ENCODE results near the gene ABTB2. TPM values are rescaled to one million over a fixed set of nuclear protein-coding genes. Genes with fewer than 3 reads are reported as not detected.

Gene ABTB2
- total RNA-seq, 2 experiments from 2014 or later: 0.06 to 0.09 TPM

- H2AFZ ChIP-seq (ENCODE audit: low read length): no peak overlapping the region
- H3K4me2 ChIP-seq (ENCODE audit: low read length): no peak overlapping the region
- no peaks in the 10 kb centered on the region for H3K36me3 ChIP-seq (ENCODE audit: insufficient read depth, low read length)
- H3K79me2 ChIP-seq (ENCODE audit: insufficient read depth, low read depth, low read length): no peaks in the 10 kb centered on the region
- no peaks in the 10 kb centered on the region for H3K9me3 ChIP-seq (ENCODE audit: low read length)
- no peaks in the 10 kb centered on the region for H4K20me1 ChIP-seq (ENCODE audit: insufficient read depth, low read length)
- intact Hi-C loops (cut with micrococcal nuclease; ENCODE audit: unreplicated experiment): no loop called here
- TF ChIP-seq, protein P1, sequence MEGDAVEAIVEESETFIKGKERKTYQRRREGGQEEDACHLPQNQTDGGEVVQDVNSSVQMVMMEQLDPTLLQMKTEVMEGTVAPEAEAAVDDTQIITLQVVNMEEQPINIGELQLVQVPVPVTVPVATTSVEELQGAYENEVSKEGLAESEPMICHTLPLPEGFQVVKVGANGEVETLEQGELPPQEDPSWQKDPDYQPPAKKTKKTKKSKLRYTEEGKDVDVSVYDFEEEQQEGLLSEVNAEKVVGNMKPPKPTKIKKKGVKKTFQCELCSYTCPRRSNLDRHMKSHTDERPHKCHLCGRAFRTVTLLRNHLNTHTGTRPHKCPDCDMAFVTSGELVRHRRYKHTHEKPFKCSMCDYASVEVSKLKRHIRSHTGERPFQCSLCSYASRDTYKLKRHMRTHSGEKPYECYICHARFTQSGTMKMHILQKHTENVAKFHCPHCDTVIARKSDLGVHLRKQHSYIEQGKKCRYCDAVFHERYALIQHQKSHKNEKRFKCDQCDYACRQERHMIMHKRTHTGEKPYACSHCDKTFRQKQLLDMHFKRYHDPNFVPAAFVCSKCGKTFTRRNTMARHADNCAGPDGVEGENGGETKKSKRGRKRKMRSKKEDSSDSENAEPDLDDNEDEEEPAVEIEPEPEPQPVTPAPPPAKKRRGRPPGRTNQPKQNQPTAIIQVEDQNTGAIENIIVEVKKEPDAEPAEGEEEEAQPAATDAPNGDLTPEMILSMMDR (conservative IDR thresholded peaks at IDR 0.05; ENCODE audit: low read length): no peak
- no peak for TF ChIP-seq EZH2phosphoT487 (IDR thresholded peaks at IDR 0.05; ENCODE audit: borderline replicate concordance, low read depth, low read length)
- H3K27ac ChIP-seq (ENCODE audit: low read depth, low read length, poor library complexity, severe bottlenecking): no peak overlapping the region
- BruUV-seq (replicated peaks): no TSS peak
- H3K4me3 ChIP-seq (ENCODE audit: low read depth, low read length, poor library complexity, severe bottlenecking): no peak overlapping the region
- ChIA-PET CTCF (ENCODE audit: unreplicated experiment) (no interaction called here), POLR2A (interaction anchor here (1.1 kb wide), 1 partner anchor 27 kb away, joined by 5 read pairs; no protein-coding TSS in a partner anchor)
- H3K4me1 ChIP-seq (ENCODE audit: insufficient read depth, low read length, poor library complexity, severe bottlenecking): peaks cover 17% of the 10 kb centered on the region
- no peaks in the 10 kb centered on the region for H3K9me2 ChIP-seq (ENCODE audit: insufficient read depth, low read length)
- no peak for DNase-seq (ENCODE audit: low spot score)
Observed at GRCh38 chr11:34205326-34206035, 152.3 kb downstream of the ABTB2 start.

GRCh38 chr11:34204396-34205279 is 153.2 kb downstream of the ABTB2 start:
- no peak for DNase-seq (ENCODE audit: low spot score)
- intact Hi-C loops (cut with micrococcal nuclease; ENCODE audit: unreplicated experiment): no loop called here
- Histone ChIP-seq H3K79me2 (ENCODE audit: insufficient read depth, low read depth, low read length) (no peaks in the 10 kb centered on the region), H3K27ac (ENCODE audit: low read depth, low read length, poor library complexity, severe bottlenecking) (no peak overlapping the region), H3K4me1 (ENCODE audit: insufficient read depth, low read length, poor library complexity, severe bottlenecking) (peaks cover 17% of the 10 kb centered on the region), H2AFZ (ENCODE audit: low read length) (no peak overlapping the region), H3K9me2 (ENCODE audit: insufficient read depth, low read length) (no peaks in the 10 kb centered on the region), H3K36me3 (ENCODE audit: insufficient read depth, low read length) (no peaks in the 10 kb centered on the region), H3K9me3 (ENCODE audit: low read length) (no peaks in the 10 kb centered on the region), H4K20me1 (ENCODE audit: insufficient read depth, low read length) (no peaks in the 10 kb centered on the region), H3K4me3 (ENCODE audit: low read depth, low read length, poor library complexity, severe bottlenecking) (no peak overlapping the region), H3K4me2 (ENCODE audit: low read length) (no peak overlapping the region)
- BruUV-seq (replicated peaks): no TSS peak
- TF ChIP-seq EZH2phosphoT487 (IDR thresholded peaks at IDR 0.05; ENCODE audit: borderline replicate concordance, low read depth, low read length): no peak
- TF ChIP-seq, protein P1 (conservative IDR thresholded peaks at IDR 0.05; ENCODE audit: low read length): no peak
- ChIA-PET POLR2A (no interaction called here), CTCF (ENCODE audit: unreplicated experiment) (interaction anchor here (0.6 kb wide), 2 partner anchors 151 to 256 kb away, joined by 3 read pairs; no protein-coding TSS in a partner anchor)
